Tibial nerve (tissue), 3 donors: Measurements from ENCODE around the gene TUB.

Source experiments
- POLR2A ChIP-seq, 2 donors: fragments of 450-650 bp; IDR thresholded peaks; one replicate each; pipeline ENCODE4 v1.6.1; 2017; ENCODE audit warnings: antibody characterized with exemption in 2 of 2, mild to moderate bottlenecking in 2 of 2, moderate library complexity in 2 of 2
- TF ChIP-seq, protein P1 (sequence below), 5 experiments: fragments of 200-600 bp in 3 of 5; fragments of 450-650 bp in 2 of 5; sonication (generic) in 3 of 5; IDR thresholded peaks; one replicate each; pipeline ENCODE4 v1.5.1; 2016 to 2019; ENCODE audit warnings: antibody characterized with exemption in 5 of 5, mild to moderate bottlenecking in 3 of 5, moderate library complexity in 2 of 5

GRCh38 chr11:8067567-8067928, 13.5 kb upstream of the TUB start:
- TF ChIP-seq POLR2A (IDR thresholded peaks at IDR 0.05), result no peak
- TF ChIP-seq, protein P1, sequence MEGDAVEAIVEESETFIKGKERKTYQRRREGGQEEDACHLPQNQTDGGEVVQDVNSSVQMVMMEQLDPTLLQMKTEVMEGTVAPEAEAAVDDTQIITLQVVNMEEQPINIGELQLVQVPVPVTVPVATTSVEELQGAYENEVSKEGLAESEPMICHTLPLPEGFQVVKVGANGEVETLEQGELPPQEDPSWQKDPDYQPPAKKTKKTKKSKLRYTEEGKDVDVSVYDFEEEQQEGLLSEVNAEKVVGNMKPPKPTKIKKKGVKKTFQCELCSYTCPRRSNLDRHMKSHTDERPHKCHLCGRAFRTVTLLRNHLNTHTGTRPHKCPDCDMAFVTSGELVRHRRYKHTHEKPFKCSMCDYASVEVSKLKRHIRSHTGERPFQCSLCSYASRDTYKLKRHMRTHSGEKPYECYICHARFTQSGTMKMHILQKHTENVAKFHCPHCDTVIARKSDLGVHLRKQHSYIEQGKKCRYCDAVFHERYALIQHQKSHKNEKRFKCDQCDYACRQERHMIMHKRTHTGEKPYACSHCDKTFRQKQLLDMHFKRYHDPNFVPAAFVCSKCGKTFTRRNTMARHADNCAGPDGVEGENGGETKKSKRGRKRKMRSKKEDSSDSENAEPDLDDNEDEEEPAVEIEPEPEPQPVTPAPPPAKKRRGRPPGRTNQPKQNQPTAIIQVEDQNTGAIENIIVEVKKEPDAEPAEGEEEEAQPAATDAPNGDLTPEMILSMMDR (IDR thresholded peaks at IDR 0.05), result no peak
